GM12874 (cell line): ENCODE data around the gene CPOX.

Source experiments
- TF ChIP-seq, protein P1 (sequence below): IDR thresholded peaks from 2 replicates; pipeline ENCODE4 v1.5.1; 2011; ENCODE audit warnings: low read depth, mild to moderate bottlenecking, control low read depth, low read length, moderate library complexity; ENCODE audit not compliant: insufficient read depth

CPOX gene

DNA sequence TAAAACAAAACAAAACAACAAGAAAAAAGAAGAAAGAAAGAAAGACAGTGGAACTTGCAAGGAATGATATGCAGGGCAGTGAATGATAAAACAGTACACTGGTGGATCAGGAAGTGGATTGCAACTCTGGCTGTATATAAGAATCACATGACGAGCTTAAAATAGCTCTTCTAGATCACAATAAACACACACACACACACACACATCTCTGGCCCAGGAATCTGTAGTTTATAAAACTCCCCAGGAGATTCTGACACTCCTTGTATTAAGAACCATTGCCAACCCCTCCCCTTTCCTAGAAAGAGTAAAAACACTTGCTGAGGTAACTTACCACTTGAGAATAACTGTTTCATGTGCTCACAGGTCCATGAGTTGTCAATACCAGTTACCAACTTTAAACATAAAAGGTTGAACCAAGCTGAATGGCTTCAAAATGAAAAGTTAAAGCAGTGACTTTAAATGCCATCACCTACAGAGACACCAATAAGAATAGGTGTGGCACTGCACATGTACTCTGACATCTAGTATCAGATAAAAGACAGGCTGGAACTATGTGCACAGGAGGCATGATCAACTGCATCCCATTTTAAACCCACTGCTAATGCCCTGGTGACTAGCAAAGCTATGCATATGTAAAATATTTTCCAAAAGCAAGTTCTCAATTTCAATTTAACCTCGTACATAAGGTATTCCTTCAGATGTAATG is 3.9 kb downstream of the CPOX start:
- TF ChIP-seq, protein P1, sequence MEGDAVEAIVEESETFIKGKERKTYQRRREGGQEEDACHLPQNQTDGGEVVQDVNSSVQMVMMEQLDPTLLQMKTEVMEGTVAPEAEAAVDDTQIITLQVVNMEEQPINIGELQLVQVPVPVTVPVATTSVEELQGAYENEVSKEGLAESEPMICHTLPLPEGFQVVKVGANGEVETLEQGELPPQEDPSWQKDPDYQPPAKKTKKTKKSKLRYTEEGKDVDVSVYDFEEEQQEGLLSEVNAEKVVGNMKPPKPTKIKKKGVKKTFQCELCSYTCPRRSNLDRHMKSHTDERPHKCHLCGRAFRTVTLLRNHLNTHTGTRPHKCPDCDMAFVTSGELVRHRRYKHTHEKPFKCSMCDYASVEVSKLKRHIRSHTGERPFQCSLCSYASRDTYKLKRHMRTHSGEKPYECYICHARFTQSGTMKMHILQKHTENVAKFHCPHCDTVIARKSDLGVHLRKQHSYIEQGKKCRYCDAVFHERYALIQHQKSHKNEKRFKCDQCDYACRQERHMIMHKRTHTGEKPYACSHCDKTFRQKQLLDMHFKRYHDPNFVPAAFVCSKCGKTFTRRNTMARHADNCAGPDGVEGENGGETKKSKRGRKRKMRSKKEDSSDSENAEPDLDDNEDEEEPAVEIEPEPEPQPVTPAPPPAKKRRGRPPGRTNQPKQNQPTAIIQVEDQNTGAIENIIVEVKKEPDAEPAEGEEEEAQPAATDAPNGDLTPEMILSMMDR: no peak

- TF ChIP-seq, protein P1: no peak
These were observed 5.3 kb downstream of the CPOX start for GRCh38 chr3:98588065-98588464.

GRCh38 chr3:98587654-98588053 is 5.8 kb downstream of the CPOX start:
- TF ChIP-seq, protein P1: no peak

DNA sequence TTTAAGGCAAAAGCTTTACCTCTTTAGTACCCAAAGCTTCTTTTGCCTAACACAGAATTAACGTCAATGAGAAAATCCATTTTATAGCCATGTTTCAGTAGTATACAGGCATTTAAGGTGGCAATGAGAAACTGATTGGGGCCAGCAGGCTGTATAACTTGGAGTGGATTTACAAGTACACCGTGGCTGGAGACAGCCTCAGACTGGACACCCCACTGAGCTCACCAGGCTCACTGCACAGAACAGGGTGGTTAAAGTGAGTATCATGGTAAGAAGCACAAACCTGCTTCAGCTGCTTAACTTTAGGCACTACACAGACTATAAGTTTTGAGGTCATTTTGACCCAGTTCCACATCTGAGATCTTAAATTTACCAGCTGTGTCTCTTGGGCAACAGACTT is 8.9 kb downstream of the CPOX start:
- TF ChIP-seq, protein P1: no peak

- TF ChIP-seq, protein P1: no peak
These were observed 9.6 kb downstream of the CPOX start for GRCh38 chr3:98583766-98584165.

DNA sequence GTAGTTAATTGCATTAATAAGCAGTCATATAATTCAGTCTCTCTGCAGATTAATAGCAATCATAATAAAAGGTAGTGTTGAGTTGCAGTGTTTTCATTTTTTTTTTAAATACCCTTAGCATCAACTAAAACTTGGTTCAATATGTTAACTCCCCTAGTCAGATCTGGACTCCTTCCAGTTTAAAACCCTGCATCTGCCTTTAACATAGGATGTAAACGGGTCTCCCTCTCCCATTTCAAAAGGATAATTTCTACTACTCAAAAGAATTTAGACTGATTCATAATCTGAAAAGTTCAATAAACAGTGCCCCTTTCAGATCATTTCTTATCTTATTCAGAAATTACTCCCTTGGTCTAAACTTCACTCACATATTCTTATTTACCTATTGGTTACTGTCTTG is 11.4 kb downstream of the CPOX start:
- TF ChIP-seq, protein P1: no peak

DNA sequence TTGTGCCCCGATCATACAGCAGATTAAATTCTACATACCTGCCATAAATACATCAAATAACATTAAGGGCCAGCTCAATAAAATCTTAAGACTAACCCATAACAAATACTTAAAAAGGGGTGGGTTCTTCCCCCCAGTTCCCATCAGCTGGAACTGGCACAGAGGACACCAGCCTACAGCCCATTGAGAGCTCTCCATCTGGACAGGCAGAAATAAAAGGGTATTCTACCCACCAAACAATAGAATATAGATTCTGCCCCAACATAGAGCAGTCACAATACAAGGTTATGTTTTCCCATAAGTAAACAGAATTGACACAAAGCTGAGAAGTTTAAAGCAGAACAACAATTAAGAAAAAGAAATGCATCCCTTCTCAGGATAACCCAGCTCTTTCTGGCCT is 11.9 kb downstream of the CPOX start:
- TF ChIP-seq, protein P1: no peak
